Measurements from ENCODE around the gene C2CD5.

DNA sequence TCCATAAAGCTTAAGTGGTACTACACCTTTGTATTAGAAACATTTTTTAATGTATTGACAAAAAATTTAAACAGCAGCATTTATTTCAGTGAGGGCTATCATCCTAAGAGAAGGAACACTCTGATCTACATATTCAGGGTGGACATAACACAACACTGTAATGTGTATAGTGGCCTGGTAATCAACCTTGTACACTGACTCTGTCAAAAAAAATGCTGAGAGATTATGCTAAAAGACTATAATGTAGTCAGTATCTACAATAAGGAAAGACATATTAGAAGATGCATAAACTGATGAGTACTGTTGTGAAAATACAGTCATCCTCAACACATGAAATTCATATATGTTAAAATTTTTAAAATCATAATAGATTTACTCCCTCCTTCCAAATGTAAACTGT, 68.2 kb downstream of the C2CD5 start:
- TF ChIP-seq, protein P1, sequence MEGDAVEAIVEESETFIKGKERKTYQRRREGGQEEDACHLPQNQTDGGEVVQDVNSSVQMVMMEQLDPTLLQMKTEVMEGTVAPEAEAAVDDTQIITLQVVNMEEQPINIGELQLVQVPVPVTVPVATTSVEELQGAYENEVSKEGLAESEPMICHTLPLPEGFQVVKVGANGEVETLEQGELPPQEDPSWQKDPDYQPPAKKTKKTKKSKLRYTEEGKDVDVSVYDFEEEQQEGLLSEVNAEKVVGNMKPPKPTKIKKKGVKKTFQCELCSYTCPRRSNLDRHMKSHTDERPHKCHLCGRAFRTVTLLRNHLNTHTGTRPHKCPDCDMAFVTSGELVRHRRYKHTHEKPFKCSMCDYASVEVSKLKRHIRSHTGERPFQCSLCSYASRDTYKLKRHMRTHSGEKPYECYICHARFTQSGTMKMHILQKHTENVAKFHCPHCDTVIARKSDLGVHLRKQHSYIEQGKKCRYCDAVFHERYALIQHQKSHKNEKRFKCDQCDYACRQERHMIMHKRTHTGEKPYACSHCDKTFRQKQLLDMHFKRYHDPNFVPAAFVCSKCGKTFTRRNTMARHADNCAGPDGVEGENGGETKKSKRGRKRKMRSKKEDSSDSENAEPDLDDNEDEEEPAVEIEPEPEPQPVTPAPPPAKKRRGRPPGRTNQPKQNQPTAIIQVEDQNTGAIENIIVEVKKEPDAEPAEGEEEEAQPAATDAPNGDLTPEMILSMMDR (IDR thresholded peaks at IDR 0.05), result no peak
- no peak for TF ChIP-seq POLR2AphosphoS5 (IDR thresholded peaks at IDR 0.05; ENCODE audit: low read depth, low read length)
- TF ChIP-seq, protein P2, sequence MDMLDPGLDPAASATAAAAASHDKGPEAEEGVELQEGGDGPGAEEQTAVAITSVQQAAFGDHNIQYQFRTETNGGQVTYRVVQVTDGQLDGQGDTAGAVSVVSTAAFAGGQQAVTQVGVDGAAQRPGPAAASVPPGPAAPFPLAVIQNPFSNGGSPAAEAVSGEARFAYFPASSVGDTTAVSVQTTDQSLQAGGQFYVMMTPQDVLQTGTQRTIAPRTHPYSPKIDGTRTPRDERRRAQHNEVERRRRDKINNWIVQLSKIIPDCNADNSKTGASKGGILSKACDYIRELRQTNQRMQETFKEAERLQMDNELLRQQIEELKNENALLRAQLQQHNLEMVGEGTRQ (IDR thresholded peaks at IDR 0.05; ENCODE audit: borderline replicate concordance, low read depth, low read length), result no peak
- TF ChIP-seq GABPA (IDR thresholded peaks at IDR 0.05; ENCODE audit: low read depth), result no peak
- TF ChIP-seq RFX5 (IDR thresholded peaks at IDR 0.05; ENCODE audit: low read length), result no peak
- no peak for TF ChIP-seq FOXJ3 (CRISPR knock-in tag; IDR thresholded peaks at IDR 0.05)
- TF ChIP-seq JUND (IDR thresholded peaks at IDR 0.05), result no peak
- no peak for TF ChIP-seq RXRA (IDR thresholded peaks at IDR 0.05; ENCODE audit: borderline replicate concordance, low read depth)
- TF ChIP-seq SMC3 (IDR thresholded peaks at IDR 0.05; ENCODE audit: low read depth, low read length), result no peak
- TF ChIP-seq, protein P3, sequence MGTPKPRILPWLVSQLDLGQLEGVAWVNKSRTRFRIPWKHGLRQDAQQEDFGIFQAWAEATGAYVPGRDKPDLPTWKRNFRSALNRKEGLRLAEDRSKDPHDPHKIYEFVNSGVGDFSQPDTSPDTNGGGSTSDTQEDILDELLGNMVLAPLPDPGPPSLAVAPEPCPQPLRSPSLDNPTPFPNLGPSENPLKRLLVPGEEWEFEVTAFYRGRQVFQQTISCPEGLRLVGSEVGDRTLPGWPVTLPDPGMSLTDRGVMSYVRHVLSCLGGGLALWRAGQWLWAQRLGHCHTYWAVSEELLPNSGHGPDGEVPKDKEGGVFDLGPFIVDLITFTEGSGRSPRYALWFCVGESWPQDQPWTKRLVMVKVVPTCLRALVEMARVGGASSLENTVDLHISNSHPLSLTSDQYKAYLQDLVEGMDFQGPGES (IDR thresholded peaks at IDR 0.05; ENCODE audit: low read depth, low read length), result no peak
- TF ChIP-seq, protein P4, sequence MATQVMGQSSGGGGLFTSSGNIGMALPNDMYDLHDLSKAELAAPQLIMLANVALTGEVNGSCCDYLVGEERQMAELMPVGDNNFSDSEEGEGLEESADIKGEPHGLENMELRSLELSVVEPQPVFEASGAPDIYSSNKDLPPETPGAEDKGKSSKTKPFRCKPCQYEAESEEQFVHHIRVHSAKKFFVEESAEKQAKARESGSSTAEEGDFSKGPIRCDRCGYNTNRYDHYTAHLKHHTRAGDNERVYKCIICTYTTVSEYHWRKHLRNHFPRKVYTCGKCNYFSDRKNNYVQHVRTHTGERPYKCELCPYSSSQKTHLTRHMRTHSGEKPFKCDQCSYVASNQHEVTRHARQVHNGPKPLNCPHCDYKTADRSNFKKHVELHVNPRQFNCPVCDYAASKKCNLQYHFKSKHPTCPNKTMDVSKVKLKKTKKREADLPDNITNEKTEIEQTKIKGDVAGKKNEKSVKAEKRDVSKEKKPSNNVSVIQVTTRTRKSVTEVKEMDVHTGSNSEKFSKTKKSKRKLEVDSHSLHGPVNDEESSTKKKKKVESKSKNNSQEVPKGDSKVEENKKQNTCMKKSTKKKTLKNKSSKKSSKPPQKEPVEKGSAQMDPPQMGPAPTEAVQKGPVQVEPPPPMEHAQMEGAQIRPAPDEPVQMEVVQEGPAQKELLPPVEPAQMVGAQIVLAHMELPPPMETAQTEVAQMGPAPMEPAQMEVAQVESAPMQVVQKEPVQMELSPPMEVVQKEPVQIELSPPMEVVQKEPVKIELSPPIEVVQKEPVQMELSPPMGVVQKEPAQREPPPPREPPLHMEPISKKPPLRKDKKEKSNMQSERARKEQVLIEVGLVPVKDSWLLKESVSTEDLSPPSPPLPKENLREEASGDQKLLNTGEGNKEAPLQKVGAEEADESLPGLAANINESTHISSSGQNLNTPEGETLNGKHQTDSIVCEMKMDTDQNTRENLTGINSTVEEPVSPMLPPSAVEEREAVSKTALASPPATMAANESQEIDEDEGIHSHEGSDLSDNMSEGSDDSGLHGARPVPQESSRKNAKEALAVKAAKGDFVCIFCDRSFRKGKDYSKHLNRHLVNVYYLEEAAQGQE (IDR thresholded peaks at IDR 0.05; ENCODE audit: low read depth, low read length), result no peak
- no peak for TF ChIP-seq TAF1 (IDR thresholded peaks at IDR 0.05; ENCODE audit: borderline replicate concordance, low read depth, low read length)
- no peak for TF ChIP-seq YY1 (IDR thresholded peaks at IDR 0.05; ENCODE audit: low read depth)

Data from SK-N-SH (cell line).